Lung (tissue), 12 donors: Measurements from ENCODE around the gene FXYD5. TPM values are rescaled to one million over a fixed set of nuclear protein-coding genes. Genes with fewer than 3 reads are reported as not detected.

ENCODE experiments used
- ATAC-seq: fragments of 200-7000 bp; cut with Tn5 transposase; one replicate; pipeline ENCODE4 v1.9.1; 2020; ENCODE audit warnings: moderate number of reproducible peaks; ENCODE audit not compliant: insufficient read depth, low FRiP score
- DNase-seq, 3 donors: peaks; one replicate each; pipeline ENCODE4 v3.0.0-alpha.2; 2013 to 2017
- H3K27ac ChIP-seq, 2 donors: one replicate each; pipeline ENCODE4 v1.5.1; 2013; ENCODE audit warnings: mild to moderate bottlenecking in 2 of 2, moderate library complexity in 2 of 2, control low read depth in 1 of 2, inconsistent platforms in 1 of 2, low read depth in 1 of 2, low read length in 1 of 2
- H3K27me3 ChIP-seq, 3 donors: one replicate each; pipeline ENCODE4 v1.5.1; 2013; ENCODE audit warnings: low read length in 2 of 3; ENCODE audit not compliant: control insufficient read depth in 3 of 3, insufficient read depth in 3 of 3
- H3K36me3 ChIP-seq, 4 donors: one replicate each; pipeline ENCODE4 v1.5.1; 2013; ENCODE audit warnings: low read length in 4 of 4, mild to moderate bottlenecking in 1 of 4, moderate library complexity in 1 of 4; ENCODE audit not compliant: control insufficient read depth in 4 of 4, insufficient read depth in 4 of 4
- H3K4me1 ChIP-seq, 5 donors: one replicate each; pipeline ENCODE4 v1.5.1; 2013; ENCODE audit warnings: low read length in 5 of 5, mild to moderate bottlenecking in 2 of 5, moderate library complexity in 1 of 5; ENCODE audit not compliant: control insufficient read depth in 5 of 5, insufficient read depth in 5 of 5
- H3K4me3 ChIP-seq: one replicate; pipeline ENCODE4 v1.5.1; 2013; ENCODE audit warnings: mild to moderate bottlenecking, control low read depth, moderate library complexity
- H3K9ac ChIP-seq, 2 donors: one replicate each; pipeline ENCODE4 v1.5.1; 2013; ENCODE audit warnings: low read length in 2 of 2, control low read depth in 1 of 2; ENCODE audit not compliant: insufficient read depth in 1 of 2
- H3K9me3 ChIP-seq, 4 donors: one replicate each; pipeline ENCODE4 v1.5.1; 2013; ENCODE audit warnings: low read length in 3 of 4, mild to moderate bottlenecking in 1 of 4, moderate library complexity in 1 of 4; ENCODE audit not compliant: control insufficient read depth in 4 of 4, insufficient read depth in 3 of 4
- WGBS, 2 donors: extraction: QIAGEN DNeasy Blood & Tissue Kit; methylation state at CpG; one replicate each; pipeline ENCODE4 v1.1.7; 2013; 5-methylcytosine and 5-hydroxymethylcytosine counted together
- polyA plus RNA-seq, 2 donors: library from polyadenylated mRNA; stranded (reverse); fragments of 200-250 nt; gene quantifications; one replicate each; pipeline ENCODE4 v1.2.1, GENCODE V29; 2013
- total RNA-seq, 2 donors: library from RNA; depleted of rRNA in 1 of 2; stranded (reverse); fragments of >200 nt in 1 of 2; gene quantifications; one replicate each; pipeline ENCODE4 v1.2.1, GENCODE V29; 2014 to 2021
- TF ChIP-seq, protein P1 (sequence below): IDR thresholded peaks from 2 replicates; pipeline ENCODE4 v1.5.1; 2012; ENCODE audit warnings: mild to moderate bottlenecking; ENCODE audit errors: control extremely low read depth, extremely low read depth
- donor health status: control.
- donor health status: control.
- donor health status: Bipolar disorder and iron deficiency.
- donor health status: healthy.
- donor health status: DM: yes; HTN: yes; CAD: no.

Gene FXYD5
- total and polyA plus RNA-seq, 4 donors = 9.9 to 203 (median 138) TPM

DNA sequence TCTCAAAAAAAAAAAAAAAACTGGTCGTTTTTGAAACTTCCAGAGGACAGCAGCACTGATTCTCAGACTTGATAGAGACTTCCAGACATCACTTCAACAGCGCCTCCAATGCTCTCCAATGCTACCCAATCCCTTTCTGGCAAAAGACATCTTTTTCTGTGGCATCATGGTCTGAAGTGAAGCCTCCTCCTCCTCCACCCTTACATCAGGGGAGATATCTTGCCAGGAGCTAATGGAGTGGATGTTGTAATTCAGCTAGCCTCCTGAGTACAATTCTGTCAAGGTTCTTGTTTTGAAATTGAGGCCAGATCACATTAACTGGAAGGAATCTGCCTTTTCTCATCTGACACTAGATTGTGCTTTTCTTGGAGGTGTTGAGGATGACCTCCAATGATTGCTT, 24.2 kb downstream of the FXYD5 start:
- Histone ChIP-seq H3K9me3 (no peaks in the 10 kb centered on the region), H3K9ac (no peak overlapping the region), H3K4me1 (peaks cover 0 to 2% (median 0%) of the 10 kb centered on the region in 5 donors), H3K27me3 (no peaks in the 10 kb centered on the region), H3K4me3 (no peak overlapping the region), H3K27ac (no peak overlapping the region), H3K36me3 (no peaks in the 10 kb centered on the region)
- 55 to 79% methylated on average over 2 of the region's 2 CpGs for WGBS, 2 donors
- DNase-seq = no peak
- no peak for ATAC-seq
- TF ChIP-seq, protein P1, sequence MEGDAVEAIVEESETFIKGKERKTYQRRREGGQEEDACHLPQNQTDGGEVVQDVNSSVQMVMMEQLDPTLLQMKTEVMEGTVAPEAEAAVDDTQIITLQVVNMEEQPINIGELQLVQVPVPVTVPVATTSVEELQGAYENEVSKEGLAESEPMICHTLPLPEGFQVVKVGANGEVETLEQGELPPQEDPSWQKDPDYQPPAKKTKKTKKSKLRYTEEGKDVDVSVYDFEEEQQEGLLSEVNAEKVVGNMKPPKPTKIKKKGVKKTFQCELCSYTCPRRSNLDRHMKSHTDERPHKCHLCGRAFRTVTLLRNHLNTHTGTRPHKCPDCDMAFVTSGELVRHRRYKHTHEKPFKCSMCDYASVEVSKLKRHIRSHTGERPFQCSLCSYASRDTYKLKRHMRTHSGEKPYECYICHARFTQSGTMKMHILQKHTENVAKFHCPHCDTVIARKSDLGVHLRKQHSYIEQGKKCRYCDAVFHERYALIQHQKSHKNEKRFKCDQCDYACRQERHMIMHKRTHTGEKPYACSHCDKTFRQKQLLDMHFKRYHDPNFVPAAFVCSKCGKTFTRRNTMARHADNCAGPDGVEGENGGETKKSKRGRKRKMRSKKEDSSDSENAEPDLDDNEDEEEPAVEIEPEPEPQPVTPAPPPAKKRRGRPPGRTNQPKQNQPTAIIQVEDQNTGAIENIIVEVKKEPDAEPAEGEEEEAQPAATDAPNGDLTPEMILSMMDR = no peak

DNA sequence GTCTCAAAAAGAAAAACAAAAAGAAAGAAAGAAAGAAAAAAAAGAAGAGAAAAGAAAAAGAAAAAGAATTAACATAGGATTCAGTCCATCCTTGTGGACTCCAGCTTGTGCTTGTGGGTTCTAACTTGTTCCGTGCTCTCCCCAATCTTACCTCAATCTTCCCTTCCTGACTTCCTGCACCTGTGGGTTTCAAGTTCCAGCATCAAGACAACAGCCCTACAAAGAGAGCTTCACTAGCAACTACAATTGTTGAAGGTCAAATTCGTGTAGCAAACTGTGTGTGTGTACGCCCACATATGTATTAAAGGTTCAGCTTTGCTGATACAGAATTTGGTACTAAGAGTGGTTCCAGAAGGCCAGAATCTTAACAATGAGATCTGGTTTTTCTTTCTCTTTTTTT, 25.3 kb downstream of the FXYD5 start:
- WGBS, 2 donors = 57 to 75% methylated on average over 3 of the region's 3 CpGs

DNA sequence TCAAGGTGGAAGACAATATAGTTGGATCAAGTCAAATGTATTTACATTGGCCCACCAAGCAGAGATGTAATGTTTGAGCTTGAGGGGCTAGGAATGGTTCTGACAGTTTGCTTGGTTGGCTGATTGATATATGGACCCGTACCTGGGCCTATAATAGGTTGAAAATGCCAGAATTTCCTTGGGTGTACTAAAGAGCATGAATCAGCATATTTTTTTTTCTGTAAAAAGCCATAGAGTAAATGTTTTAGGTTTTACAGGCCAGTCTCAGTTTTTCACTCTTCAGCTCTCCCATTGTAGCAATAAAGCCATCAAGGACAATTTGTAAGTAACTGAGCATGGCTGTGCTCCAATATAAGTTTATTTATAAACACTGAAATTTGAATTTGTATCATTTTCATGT, 26.9 kb downstream of the FXYD5 start:
- H3K36me3 ChIP-seq = no peaks in the 10 kb centered on the region
- no peak overlapping the region for H3K9ac ChIP-seq
- H3K9me3 ChIP-seq = no peaks in the 10 kb centered on the region
- ATAC-seq (no peak), DNase-seq (no peak)
- WGBS, 2 donors = 72 to 88% methylated on average over 1 of the region's 1 CpG
- TF ChIP-seq, protein P1 = no peak
- no peaks in the 10 kb centered on the region for H3K4me1 ChIP-seq
- no peaks in the 10 kb centered on the region for H3K27me3 ChIP-seq
- H3K4me3 ChIP-seq = no peak overlapping the region
- H3K27ac ChIP-seq = no peak overlapping the region

More for the DNA sequence above, 25.3 kb downstream of the FXYD5 start:
- no peaks in the 10 kb centered on the region for H3K27me3 ChIP-seq
- ATAC-seq = no peak
- H3K4me3 ChIP-seq = no peak overlapping the region
- no peak for DNase-seq
- no peak overlapping the region for H3K27ac ChIP-seq
- H3K4me1 ChIP-seq = peaks cover 0 to 2% (median 0%) of the 10 kb centered on the region in 5 donors
- H3K36me3 ChIP-seq = no peaks in the 10 kb centered on the region
- no peaks in the 10 kb centered on the region for H3K9me3 ChIP-seq
- no peak overlapping the region for H3K9ac ChIP-seq
- TF ChIP-seq, protein P1 = no peak

DNA sequence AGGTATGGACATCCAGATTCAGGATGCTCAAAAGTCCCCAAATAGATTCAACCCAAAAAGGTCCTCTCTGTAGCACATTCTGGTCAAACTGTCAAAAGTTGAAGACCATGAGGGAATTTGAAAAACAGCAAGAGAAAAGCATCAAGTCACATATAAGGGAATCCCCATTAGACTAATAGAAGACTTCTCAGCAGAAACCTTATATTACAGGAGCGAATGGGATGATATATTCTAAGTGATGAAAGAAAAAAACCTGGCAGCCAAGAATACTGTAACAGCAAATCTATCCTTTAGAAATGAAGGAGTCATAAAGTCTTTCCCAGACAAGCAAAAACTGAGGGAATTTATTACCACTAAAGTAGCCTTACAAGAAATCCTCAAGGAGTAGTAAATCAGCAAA, 29.7 kb downstream of the FXYD5 start:
- DNase-seq = no peak
- 90 to 97% methylated on average over 1 of the region's 1 CpG for WGBS, 2 donors
- ATAC-seq = no peak

More for the DNA sequence above, 29.7 kb downstream of the FXYD5 start:
- Histone ChIP-seq H3K4me1 (no peaks in the 10 kb centered on the region), H3K4me3 (no peak overlapping the region), H3K9ac (no peak overlapping the region), H3K27me3 (no peaks in the 10 kb centered on the region), H3K36me3 (no peaks in the 10 kb centered on the region), H3K27ac (no peak overlapping the region), H3K9me3 (no peaks in the 10 kb centered on the region)
- TF ChIP-seq, protein P1 = no peak
